Activated CD8-positive, alpha-beta memory T cell treated with anti-CD3 and anti-CD28 coated beads for 48 hours (primary cell): Measurements from ENCODE around the gene HDAC6.
"Not testable (repeated sequence)": the region's sequence is repeated elsewhere in the genome, so short reads cannot be mapped to it uniquely, and the experiment has no call there.

ENCODE experiments used
- DNase-seq, 3 experiments: peaks; one replicate each; pipeline ENCODE4 v3.0.0-alpha.2; 2020; ENCODE audit warnings: low read depth in 2 of 3, low spot score in 2 of 3

Gene HDAC6

GRCh38 chrX:48824066-48824465 is 22.2 kb downstream of the HDAC6 start:
- no peak for DNase-seq

- no peak for DNase-seq
Observed at GRCh38 chrX:48826135-48826875, 24.4 kb downstream of the HDAC6 start, which contains the start of gene ERAS. Gene ERAS (plus strand): TSS chrX:48826513. CDS start chrX:48829124, 2,611 bp downstream.

GRCh38 chrX:48826876-48827653 is 25.2 kb downstream of the HDAC6 start:
- no peak for DNase-seq

- DNase-seq: no peak
Observed at GRCh38 chrX:48827654-48827968, 25.7 kb downstream of the HDAC6 start.

- no peak for DNase-seq
Observed at GRCh38 chrX:48829016-48829735, 27.3 kb downstream of the HDAC6 start.

- DNase-seq: no peak
Observed at GRCh38 chrX:48831136-48831908, 29.5 kb downstream of the HDAC6 start.

GRCh38 chrX:48831909-48832291 is 30.0 kb downstream of the HDAC6 start:
- DNase-seq: no peak

GRCh38 chrX:48833542-48834138 is 31.8 kb downstream of the HDAC6 start:
- no peak for DNase-seq

GRCh38 chrX:48834383-48834709 is 32.5 kb downstream of the HDAC6 start:
- no peak for DNase-seq

GRCh38 chrX:48835524-48836329 is 33.9 kb downstream of the HDAC6 start, which contains the start of gene PCSK1N:
Gene PCSK1N (minus strand): TSS chrX:48835610. CDS start chrX:48835532, 78 bp downstream.
- DNase-seq: no peak

- DNase-seq: no peak
Observed at GRCh38 chrX:48839686-48840085, 37.8 kb downstream of the HDAC6 start.

- DNase-seq: no peak
Observed at GRCh38 chrX:48848847-48849246, 47.0 kb downstream of the HDAC6 start.

GRCh38 chrX:48852857-48853256 is 51.0 kb downstream of the HDAC6 start:
- DNase-seq: no peak

GRCh38 chrX:48853494-48853893 is 51.6 kb downstream of the HDAC6 start:
- DNase-seq: not testable (repeated sequence)

GRCh38 chrX:48854121-48854804 is 52.4 kb downstream of the HDAC6 start:
- not testable (repeated sequence) for DNase-seq

GRCh38 chrX:48854898-48855297 is 53.0 kb downstream of the HDAC6 start:
- DNase-seq: no peak

- no peak for DNase-seq
Observed at GRCh38 chrX:48864210-48864609, 62.3 kb downstream of the HDAC6 start.

GRCh38 chrX:48872017-48872416 is 70.2 kb downstream of the HDAC6 start:
- DNase-seq: not testable (repeated sequence)
